GM12878 (cell line): ENCODE results near the gene MSL3. TPM values are rescaled to one million over a fixed set of nuclear protein-coding genes. Genes with fewer than 3 reads are reported as not detected.
A peak's percentile ranks its signal among the peaks of the same experiment; 100 is the strongest.

Experiments
- BHLHE40 ChIP-seq, 2 experiments: fragments of 450-650 bp in 1 of 2; IDR thresholded peaks; 2 replicates each; pipeline ENCODE4 v1.6.1; 2011 to 2017; ENCODE audit warnings: low read depth in 2 of 2, borderline replicate concordance in 1 of 2, improper control_type of control experiment in 1 of 2, low read length in 1 of 2, mild to moderate bottlenecking in 1 of 2
- CUX1 ChIP-seq: IDR thresholded peaks from 2 replicates; pipeline ENCODE4 v1.6.1; 2012; ENCODE audit warnings: improper control_type of control experiment, low read depth, low read length; ENCODE audit not compliant: insufficient replicate concordance
- DPF2 ChIP-seq: fragments of 450-650 bp; IDR thresholded peaks from 2 replicates; pipeline ENCODE4 v1.6.1; 2017; ENCODE audit warnings: mild to moderate bottlenecking
- EGR1 ChIP-seq, 2 experiments: IDR thresholded peaks; 1 replicate in 1 of 2; 2 replicates in 1 of 2; pipeline ENCODE4 v1.6.1; 2011 to 2012; ENCODE audit warnings: low read depth in 2 of 2, low read length in 2 of 2, borderline replicate concordance in 1 of 2, mild to moderate bottlenecking in 1 of 2, moderate library complexity in 1 of 2
- NKRF ChIP-seq: fragments of 450-650 bp; conservative IDR thresholded peaks from 2 replicates; pipeline ENCODE4 v1.6.1; 2017; ENCODE audit warnings: mild to moderate bottlenecking, moderate library complexity
- NR2F1 ChIP-seq: fragments of 450-650 bp; conservative IDR thresholded peaks from 2 replicates; pipeline ENCODE4 v1.6.1; 2017; ENCODE audit warnings: mild to moderate bottlenecking
- TCF3 ChIP-seq: IDR thresholded peaks from 2 replicates; pipeline ENCODE4 v1.6.1; 2012; ENCODE audit warnings: low read depth, mild to moderate bottlenecking, low read length, borderline replicate concordance; ENCODE audit not compliant: insufficient read depth
- ZBED1 ChIP-seq: IDR thresholded peaks from 2 replicates; pipeline ENCODE4 v1.6.1; 2016; ENCODE audit warnings: borderline replicate concordance
- ZBTB40 ChIP-seq: fragments of 450-650 bp; IDR thresholded peaks from 2 replicates; pipeline ENCODE4 v1.6.1; 2016; ENCODE audit warnings: mild to moderate bottlenecking, moderate library complexity, borderline replicate concordance
- ZNF274 ChIP-seq: IDR thresholded peaks from one replicate; pipeline ENCODE4 v1.8.0; 2011; ENCODE audit not compliant: insufficient read length, insufficient read depth
- ZZZ3 ChIP-seq: IDR thresholded peaks from 2 replicates; pipeline ENCODE4 v1.6.1; 2011; ENCODE audit warnings: low read depth; ENCODE audit not compliant: control insufficient read depth, insufficient read length
- polyA plus RNA-seq, 11 experiments: library from polyadenylated mRNA; depleted of rRNA in 4 of 11; unstranded in 6 of 11; stranded (reverse) in 5 of 11; fragments of >200 nt; fragmentation: Nextera tagmentation in 4 of 11; fragmentation: Illumina TruSeq in 1 of 11; extraction: Ambion mirVana in 4 of 11; extraction: Trizol in 1 of 11; gene quantifications; 1 replicate in 1 of 11; 2 replicates in 10 of 11; pipeline versions ENCODE4 v1.2.1 to v1.2.3, GENCODE V29; 2011 to 2016; ENCODE audit warnings: inconsistent platforms in 2 of 11, missing spikeins in 2 of 11, low read depth in 1 of 11
- total RNA-seq, 4 experiments: library from RNA; depleted of rRNA in 3 of 4; stranded (reverse); fragments of >200 nt in 3 of 4; fragmentation: Illumina TruSeq in 1 of 4; extraction: Trizol in 1 of 4; gene quantifications; 2 replicates each; pipeline versions ENCODE4 v1.2.1 to v1.2.3, GENCODE V29; 2013 to 2021
- TF ChIP-seq, protein P1 (sequence below): fragments of 450-650 bp; IDR thresholded peaks from 2 replicates; pipeline ENCODE4 v1.6.1; 2017; ENCODE audit warnings: mild to moderate bottlenecking, moderate library complexity

The MSL3 gene
- total and polyA plus RNA-seq, 10 of the 15 experiments (the other 5 are each of a cell fraction or from before 2014, with no cell fraction given) = 28.4 to 438 (median 40.7) TPM

DNA sequence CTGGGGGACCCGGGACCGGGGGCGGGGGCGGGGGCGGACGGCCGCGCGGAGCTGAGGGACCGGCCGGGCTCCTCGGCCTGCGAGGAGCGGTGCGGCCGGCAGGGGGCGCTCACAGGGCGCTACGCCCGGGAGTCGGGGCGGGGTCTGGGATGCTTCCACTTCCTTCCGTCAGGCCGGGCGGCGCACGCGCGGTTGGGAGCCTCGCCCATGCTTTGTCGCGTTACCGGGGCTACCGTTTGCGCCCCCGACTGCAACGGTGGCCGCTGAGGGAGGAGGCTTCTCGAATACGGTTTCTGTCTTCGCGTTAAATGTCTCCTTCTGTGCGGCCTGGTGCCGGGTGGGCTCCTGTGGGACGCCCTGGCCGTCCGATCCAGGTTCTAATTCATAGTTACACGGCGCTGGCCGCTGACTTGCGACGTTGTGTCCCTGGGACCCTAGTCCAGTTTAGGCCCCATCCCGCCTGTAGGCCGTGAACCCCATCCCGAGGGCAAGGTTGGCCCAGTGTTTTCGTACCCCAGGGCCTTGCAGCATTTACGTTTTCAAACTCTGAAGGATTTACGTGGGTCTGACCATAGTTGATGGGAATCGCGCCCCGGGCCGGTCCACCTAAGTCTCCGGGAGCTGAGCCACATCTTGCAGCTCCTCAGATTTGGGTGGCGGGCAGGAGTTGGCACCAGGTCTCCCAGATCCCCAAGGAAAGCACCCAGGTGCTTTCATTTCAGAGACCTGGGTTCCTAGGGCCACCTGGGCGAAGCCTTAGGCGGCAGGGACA lies 549 bp downstream of the MSL3 start (continued):
- TF ChIP-seq CUX1 (no peak), ZBTB40 (no peak), DPF2 (peak; percentile 28; the same call in 1 of the 2 replicates), ZBED1 (no peak), EGR1 (IDR thresholded peaks at IDR 0.05; ENCODE audit: borderline replicate concordance in 1 of 2, low read depth in 2 of 2, low read length in 2 of 2) (peak in 1 of 2 experiments; percentile 53; a peak in 1 of 3 replicates), NR2F1 (no peak), ZNF274 (no peak), NKRF (peak; percentile 62), ZZZ3 (no peak), BHLHE40 (IDR thresholded peaks at IDR 0.05; ENCODE audit: borderline replicate concordance in 1 of 2, low read depth in 2 of 2, low read length in 1 of 2) (peak in 1 of 2 experiments; percentile 36; a peak in 1 of 4 replicates), TCF3 (no peak)
- TF ChIP-seq, protein P1, sequence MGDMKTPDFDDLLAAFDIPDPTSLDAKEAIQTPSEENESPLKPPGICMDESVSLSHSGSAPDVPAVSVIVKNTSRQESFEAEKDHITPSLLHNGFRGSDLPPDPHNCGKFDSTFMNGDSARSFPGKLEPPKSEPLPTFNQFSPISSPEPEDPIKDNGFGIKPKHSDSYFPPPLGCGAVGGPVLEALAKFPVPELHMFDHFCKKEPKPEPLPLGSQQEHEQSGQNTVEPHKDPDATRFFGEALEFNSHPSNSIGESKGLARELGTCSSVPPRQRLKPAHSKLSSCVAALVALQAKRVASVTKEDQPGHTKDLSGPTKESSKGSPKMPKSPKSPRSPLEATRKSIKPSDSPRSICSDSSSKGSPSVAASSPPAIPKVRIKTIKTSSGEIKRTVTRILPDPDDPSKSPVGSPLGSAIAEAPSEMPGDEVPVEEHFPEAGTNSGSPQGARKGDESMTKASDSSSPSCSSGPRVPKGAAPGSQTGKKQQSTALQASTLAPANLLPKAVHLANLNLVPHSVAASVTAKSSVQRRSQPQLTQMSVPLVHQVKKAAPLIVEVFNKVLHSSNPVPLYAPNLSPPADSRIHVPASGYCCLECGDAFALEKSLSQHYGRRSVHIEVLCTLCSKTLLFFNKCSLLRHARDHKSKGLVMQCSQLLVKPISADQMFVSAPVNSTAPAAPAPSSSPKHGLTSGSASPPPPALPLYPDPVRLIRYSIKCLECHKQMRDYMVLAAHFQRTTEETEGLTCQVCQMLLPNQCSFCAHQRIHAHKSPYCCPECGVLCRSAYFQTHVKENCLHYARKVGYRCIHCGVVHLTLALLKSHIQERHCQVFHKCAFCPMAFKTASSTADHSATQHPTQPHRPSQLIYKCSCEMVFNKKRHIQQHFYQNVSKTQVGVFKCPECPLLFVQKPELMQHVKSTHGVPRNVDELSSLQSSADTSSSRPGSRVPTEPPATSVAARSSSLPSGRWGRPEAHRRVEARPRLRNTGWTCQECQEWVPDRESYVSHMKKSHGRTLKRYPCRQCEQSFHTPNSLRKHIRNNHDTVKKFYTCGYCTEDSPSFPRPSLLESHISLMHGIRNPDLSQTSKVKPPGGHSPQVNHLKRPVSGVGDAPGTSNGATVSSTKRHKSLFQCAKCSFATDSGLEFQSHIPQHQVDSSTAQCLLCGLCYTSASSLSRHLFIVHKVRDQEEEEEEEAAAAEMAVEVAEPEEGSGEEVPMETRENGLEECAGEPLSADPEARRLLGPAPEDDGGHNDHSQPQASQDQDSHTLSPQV = no peak
